Myocyte (in vitro differentiated cells): ENCODE results near the gene GLCCI1. TPM values are rescaled to one million over a fixed set of nuclear protein-coding genes. Genes with fewer than 3 reads are reported as not detected.
A peak's percentile ranks its signal among the peaks of the same experiment; 100 is the strongest.

Source experiments
- DNase-seq: peaks from one replicate; pipeline ENCODE4 v3.0.0-alpha.2; 2012; ENCODE audit warnings: low read depth
- polyA plus RNA-seq: library from polyadenylated mRNA; unstranded; fragments of >200 nt; gene quantifications from one replicate; pipeline ENCODE4 v1.2.1, GENCODE V29; 2012; ENCODE audit warnings: missing spikeins
- total RNA-seq: library from RNA; depleted of rRNA; stranded (reverse); fragments of >200 nt; gene quantifications from 2 replicates; pipeline ENCODE4 v1.2.3, GENCODE V29; 2014

Gene GLCCI1
- 3.6 and 8.6 TPM in 2 replicates for total RNA-seq
- polyA plus RNA-seq = 3.3 TPM

GRCh38 chr7:7968544-7969305 lies at the start of gene GLCCI1:
GLCCI1 (plus strand) TSS chr7:7968796; CDS start chr7:7969351, 555 bp downstream.
- DNase-seq = peak; percentile 100

GRCh38 chr7:7919449-7919945 lies 49.1 kb upstream of the GLCCI1 start:
- no peak for DNase-seq

DNA sequence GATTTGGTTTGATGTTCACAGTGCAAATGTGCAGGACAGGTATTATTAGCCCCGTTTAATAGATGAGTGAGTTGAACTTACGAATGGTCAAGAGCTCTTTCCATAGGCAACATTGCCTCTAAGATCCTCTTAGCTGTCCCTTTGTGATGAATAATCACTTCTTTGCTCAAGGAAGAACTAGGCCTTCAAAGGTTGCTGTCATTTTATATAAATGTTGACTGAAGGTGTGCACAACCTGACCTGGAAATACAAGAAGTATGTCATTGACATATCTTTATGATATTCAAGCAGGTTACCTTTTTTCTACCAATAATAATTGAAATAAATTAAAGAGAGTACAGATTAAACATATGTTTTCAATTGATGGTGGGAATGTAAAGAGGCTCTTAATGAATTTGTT lies 48.5 kb upstream of the GLCCI1 start:
- DNase-seq = no peak

GRCh38 chr7:7920481-7920880 lies 48.1 kb upstream of the GLCCI1 start:
- no peak for DNase-seq

- no peak for DNase-seq
These were observed 46.8 kb upstream of the GLCCI1 start for GRCh38 chr7:7921830-7922229.

GRCh38 chr7:7922684-7923385 lies 45.8 kb upstream of the GLCCI1 start:
- DNase-seq = no peak

GRCh38 chr7:7923818-7924217 lies 44.8 kb upstream of the GLCCI1 start:
- DNase-seq = no peak

DNA sequence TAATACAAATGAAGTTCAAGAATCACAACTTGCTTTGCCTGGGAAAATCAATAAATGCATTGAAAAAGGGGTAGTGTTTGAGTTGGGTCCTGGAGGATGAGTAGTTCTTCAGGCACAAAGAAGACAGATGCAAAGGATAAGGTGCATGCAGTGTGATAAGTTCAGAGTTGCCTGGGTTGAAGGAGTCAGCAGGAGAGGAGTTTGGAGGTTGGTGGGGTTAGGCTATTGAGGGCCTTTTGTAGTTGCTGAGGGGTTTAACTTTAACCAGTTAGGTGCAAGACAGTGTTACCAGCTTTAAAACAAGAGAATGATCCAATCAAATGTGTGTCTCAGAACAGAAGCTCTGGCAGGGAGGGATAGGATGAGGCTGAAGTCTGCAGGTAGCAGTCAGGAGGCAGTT lies 44.3 kb upstream of the GLCCI1 start:
- no peak for DNase-seq

DNA sequence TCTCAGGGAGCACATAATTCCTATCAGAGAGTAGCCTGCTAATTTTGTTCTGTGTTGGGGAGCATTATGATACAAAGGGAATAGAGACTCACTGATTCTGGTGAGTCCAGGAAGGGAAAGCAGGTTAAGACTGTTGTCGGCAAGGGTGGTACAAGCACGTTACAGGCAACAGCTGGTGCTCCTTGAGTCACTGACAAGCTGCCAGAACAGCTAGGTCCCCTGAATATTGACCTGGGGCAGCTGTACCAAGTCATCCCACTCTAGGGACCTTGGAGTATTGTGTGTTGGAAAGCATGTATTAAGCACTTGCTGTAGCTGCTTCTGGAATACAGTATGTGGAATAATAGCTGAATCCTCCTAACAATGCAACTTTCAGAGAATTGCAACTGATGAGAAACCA lies 37.0 kb upstream of the GLCCI1 start:
- peak; percentile 65 for DNase-seq

DNA sequence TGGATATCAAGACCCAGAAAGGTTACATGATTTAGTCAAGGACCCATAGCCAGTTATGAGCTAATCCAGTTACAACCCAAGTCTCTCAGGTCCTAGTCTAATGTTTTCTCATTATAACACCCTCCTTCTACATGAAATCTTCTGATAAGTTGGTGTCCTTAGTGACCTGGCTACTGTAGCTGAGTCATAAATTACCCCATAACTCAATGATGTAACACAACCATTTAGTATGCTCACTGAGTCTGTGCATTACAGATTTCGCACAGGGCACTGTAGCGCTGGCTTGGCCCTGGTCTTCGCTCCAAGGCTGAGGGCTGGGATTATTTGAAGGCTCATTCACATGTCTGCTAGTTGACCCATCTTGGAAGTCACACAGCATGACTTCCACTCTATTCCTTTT lies 36.0 kb upstream of the GLCCI1 start:
- DNase-seq = no peak

DNA sequence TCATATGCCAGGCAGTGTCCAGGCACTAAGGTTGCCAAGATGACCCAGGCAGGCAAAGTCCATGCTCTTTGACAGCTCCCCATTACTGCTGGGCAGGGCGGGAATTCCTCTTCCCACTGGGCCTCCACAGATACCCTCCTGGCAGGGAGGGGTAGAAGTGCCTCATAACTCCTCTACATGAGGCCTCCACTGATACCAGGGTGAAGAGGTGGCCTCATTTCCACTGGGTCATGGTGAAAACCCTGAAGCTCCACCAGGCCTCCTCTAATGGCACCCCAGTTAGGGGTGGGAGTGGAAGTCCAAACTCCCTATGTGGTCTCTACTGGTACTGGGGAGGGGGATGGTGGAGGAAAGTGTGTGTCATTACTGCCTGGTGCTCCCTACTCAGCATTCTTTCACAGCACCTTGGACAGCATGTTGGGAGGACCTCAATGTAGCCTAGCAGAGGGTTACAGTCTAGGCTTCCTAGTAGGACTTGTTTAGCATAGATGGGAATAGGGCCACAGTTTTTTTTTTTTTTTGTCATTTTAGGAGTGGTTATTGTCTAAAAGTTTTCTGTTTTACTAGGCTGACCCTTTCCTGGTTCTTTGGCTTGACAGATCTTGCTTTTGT lies 34.6 kb upstream of the GLCCI1 start:
- no peak for DNase-seq

GRCh38 chr7:7934945-7935344 lies 33.7 kb upstream of the GLCCI1 start:
- DNase-seq = no peak

DNA sequence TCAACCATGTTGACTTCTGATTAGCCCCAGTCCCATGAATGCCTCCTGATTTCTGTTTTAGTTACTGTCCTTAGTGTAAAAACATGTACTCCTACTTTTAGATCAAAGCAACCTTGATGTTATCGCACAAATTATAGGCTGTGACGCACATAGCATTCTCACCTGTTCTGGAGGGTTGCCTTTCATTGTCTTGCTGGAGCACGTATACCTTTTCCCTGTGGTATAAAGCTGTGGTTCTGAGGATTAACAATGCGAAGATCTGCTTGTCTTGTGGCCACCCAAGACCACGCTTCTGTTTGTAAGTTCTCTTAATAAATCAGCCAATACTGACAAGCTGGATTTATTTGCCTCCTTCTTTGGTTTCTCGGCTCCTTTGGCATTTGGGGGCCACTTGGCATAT lies 30.1 kb upstream of the GLCCI1 start:
- no peak for DNase-seq

DNA sequence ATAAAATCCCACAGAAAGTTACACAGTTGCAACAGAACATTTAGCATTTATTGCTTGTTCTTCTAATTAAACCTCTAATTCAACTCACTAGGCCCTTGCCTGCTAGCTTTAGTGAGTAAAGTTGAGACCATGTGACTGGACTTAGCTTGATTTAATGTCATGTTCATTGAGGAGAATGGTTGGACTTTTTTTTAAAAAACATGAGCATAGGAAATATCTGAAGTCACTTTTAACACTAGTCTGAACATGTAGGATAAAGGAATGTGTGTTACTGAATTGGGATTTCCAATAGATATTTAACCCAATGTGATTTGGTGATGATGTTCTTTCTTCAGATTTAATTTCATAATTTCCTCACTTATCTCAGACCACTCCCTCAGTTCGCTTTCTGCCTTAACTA lies 24.6 kb upstream of the GLCCI1 start:
- no peak for DNase-seq

- peak; percentile 75 for DNase-seq
These were observed 23.8 kb upstream of the GLCCI1 start for GRCh38 chr7:7944619-7945282.

- no peak for DNase-seq
These were observed 22.1 kb upstream of the GLCCI1 start for GRCh38 chr7:7946486-7946885.

GRCh38 chr7:7948232-7948631 lies 20.4 kb upstream of the GLCCI1 start:
- DNase-seq = no peak

DNA sequence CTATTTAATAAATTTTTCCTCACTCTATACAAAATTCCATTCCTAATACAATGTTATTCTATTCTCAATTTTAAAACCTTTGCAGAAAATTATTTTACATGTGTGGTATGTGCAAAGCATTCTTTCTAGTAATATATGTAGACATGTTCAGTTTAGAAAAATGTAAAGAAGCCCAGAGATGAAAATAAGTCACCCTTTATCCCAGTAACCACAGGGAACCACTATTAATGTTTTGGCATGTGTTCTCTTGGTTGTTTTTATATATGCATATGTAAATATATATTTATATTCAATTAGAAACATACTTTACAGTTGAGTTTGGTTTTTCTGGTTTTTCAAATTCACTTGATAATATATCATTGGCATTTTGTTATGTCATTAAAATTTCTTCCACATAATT lies 14.8 kb upstream of the GLCCI1 start:
- no peak for DNase-seq

DNA sequence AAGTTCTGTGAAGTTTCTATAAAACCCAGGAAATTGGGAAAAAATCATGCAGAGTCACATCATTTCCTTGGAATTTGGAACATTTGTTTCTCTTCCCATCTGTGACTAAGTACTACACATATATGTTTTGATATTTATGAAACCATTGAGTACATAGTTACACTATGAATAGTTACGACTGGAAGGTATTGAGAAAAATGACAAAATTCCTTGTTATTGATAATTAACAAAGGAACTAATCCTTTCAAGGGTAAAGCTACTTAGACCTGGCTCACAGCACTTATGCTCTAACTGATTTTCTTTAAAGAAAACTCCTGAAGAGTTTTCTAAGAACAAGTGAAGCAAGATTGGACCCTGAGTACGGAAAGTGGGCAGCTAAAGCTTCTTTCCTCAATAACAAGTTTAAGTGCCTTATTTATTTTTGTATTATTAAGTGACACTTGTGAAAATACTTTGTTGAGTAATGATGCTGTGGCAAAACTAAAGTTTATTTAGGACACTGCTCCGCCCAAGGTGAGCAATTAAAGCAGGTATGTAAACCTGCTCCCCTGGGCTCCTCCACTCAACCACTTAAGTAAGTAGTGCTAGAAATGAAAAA lies 12.0 kb upstream of the GLCCI1 start:
- peak; percentile 9 for DNase-seq

DNA sequence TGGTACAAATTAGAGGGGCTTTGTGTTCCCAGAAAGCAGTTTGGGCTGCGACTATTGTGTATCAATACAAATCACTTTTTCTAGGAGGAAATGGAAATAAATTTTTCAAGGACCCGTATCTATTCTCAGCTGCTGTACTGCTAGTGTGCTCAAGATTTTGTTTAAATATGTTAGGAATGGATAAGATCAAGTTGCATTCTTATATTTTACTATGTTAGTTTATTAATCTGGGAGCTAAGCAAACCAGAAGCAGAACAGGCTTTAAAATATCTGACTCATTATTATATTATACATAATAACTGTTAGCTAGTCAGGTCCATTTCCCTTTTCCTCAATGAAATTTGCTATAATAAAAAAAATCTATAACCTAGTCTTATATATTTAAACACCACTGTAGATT lies 11.1 kb upstream of the GLCCI1 start:
- DNase-seq = no peak

DNA sequence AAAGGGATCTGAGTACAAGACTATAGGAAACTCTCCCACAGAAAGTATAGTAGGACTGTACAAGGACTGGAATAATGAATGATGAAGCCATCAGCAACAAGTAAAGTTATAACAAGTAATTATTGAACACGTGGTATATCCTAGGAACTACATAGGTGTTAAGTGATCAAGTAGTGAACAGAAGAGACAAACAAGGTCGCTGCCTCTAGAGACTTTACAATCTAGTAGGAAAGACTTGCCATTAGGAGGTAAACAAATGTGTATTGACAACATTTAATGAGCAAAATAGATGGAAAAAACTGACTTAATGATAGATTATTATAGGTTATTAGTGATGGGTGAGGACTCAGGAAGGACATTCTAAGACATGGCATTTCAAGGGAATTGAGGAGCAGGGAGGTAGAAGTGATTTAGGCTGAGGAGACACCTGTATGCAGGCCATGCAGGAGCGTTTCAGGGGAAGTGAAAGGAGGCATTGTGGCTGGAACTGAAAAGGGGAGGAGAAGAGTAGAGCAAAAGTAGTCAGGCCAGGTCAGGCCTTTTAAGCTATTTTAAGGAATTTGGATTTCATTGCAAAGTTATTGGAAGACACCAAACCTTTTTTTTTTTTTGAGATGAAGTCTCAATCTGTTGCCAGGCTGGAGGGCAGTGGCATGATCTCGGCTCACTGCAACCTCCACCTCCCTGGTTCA lies 8.5 kb upstream of the GLCCI1 start:
- DNase-seq = no peak
